GDM1 (cell line): ENCODE measurements around the gene CACNA1H.
"Not testable (repeated sequence)": the region's sequence is repeated elsewhere in the genome, so short reads cannot be mapped to it uniquely, and the experiment has no call there.

Experiments used
- DNase-seq: peaks from one replicate; lab custom pipeline; 2025; lab: John Stamatoyannopoulos, UW

The CACNA1H gene

DNA sequence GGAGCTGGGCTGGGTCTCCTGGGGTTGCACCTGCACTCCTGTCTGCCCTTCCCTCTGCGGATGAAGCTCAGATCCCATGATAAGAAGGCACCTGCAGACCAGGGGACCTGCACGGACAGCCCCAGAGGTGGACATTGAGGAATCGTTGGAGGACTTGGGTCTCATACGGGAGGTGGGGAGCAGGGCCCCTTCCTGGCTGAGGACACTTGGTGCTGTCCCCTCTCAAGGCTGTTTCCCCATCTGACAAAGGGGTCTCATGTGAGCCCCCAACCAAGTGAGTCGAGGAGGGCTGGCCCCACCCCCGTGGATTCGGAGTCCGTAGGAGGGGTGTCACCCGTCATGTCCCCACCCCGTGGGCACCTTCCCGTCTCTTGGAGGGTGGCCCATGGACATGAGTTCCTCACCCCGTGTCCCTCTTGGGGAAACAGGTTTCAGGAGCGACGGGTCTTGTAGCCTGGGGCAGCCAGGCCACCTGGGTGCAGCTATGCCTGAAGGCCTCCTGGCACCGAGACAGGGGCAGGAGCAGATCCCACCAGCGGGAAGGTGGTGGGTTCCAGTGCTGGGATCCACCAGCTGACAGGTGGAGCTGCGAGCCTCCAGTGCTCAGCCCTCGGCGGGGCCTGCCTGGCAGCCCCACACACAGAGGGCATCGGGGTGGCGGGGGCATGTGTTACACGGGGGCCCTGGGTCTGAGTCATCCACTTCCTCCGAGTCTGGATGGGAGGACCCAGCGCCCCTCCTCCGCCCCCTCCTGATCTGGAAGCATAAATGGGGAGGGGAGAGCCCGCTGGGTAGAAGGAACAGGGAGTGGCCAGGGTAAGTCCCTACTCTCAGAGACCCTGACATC lies 102.6 kb downstream of the CACNA1H start, which contains the start of gene TPSD1:
TPSD1 (plus strand) TSS at position 794 of the 847 bp plus-strand sequence. CDS start 212 bp downstream, outside the sequence.
- not testable (repeated sequence) for DNase-seq

DNA sequence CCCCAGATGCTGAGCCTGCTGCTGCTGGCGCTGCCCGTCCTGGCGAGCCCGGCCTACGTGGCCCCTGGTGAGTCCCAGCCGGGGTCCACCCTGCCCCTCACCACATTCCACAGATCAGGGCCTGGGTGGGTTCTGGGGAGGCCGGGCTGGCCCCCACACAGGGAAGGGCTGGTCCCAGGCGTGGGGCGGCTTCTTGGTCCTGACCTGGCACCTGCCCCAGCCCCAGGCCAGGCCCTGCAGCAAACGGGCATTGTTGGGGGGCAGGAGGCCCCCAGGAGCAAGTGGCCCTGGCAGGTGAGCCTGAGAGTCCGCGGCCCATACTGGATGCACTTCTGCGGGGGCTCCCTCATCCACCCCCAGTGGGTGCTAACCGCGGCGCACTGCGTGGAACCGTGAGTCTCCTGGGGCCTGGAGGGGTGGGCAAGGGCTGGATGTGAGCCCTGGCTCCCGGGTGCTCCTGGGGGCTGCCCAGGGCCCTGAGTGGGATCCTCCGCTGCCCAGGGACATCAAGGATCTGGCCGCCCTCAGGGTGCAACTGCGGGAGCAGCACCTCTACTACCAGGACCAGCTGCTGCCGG lies 103.5 kb downstream of the CACNA1H start:
- DNase-seq: not testable (repeated sequence)

GRCh38 chr16:1256874-1257322 lies 104.0 kb downstream of the CACNA1H start:
- no peak for DNase-seq

DNA sequence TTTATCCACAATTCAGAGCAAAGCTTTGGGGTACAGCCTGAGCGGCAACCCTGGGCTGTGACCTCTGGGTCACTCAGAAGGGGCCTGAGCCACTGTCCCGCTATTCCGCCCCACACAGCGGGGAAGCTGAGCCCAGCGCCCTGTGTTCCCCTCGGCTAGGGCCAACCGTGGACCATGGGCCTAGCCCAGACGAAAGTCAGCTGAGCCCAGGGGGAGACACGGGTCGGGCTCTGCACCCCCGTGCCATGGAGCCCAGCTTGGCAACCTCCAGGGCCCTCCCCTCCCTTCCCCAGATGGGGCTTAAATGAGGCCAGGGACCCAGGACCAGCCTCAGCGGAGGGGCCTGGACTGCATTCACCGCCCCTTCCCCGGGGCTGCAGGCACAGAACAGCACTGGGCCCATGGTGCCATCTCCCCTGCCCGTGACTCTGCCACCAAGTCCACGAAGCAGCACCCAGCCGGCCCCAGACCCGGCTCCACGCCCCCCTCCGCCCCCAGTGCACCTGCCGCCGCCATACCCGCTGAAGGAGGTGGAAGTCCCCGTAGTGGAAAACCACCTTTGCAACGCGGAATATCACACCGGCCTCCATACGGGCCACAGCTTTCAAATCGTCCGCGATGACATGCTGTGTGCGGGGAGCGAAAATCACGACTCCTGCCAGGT lies 104.8 kb downstream of the CACNA1H start:
- DNase-seq: no peak

- DNase-seq: no peak
These were observed 105.3 kb downstream of the CACNA1H start for GRCh38 chr16:1258225-1258600.

DNA sequence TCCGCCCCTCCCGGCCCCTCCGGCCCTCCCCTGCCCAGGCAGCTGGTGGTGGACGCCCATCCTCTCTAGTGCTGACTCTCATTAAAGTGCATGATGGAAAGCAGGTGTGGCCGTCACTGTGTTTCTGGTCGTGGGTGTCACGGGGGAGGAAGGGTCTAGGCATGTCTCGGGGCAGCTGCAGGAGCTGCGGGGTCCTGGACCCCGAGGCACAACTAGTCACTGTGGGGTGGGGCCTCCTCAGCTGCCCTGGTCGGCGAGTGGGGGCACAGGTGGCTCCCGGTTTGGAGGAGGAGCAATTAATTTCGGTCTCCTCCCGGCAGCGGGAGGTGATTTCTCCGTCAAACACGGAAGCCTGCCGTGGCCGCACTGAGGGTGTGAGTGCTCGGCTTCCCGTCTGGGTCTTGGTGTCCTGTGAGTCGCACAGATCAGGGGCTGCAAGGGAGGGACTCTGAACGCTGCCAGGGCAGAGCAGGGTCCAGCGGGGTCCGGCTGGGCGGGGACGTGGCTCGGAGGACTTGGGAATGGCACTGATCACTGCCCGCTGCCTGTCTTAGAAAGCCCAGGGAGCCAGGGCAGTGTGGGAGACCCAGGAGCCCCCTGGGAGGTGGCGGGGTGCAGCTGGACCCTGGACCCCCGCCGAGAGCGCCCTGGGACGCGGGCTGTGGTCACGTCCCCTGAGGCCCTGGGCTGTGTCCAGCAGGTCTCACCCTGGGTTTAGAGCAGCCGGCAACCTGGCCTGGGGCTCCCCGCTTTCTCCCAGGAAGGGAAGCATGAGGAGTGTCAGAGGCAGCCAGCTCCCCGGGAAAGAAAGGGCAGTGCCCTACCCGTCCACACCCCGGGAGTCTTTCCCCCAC lies 106.2 kb downstream of the CACNA1H start:
- DNase-seq: no peak

- DNase-seq: no peak
These were observed 106.8 kb downstream of the CACNA1H start for GRCh38 chr16:1259760-1260068.

- no peak for DNase-seq
These were observed 107.3 kb downstream of the CACNA1H start for GRCh38 chr16:1260101-1260680.

GRCh38 chr16:1261131-1261892 lies 108.4 kb downstream of the CACNA1H start:
- no peak for DNase-seq

GRCh38 chr16:1262210-1262845 lies 109.4 kb downstream of the CACNA1H start:
- DNase-seq: no peak

- no peak for DNase-seq
These were observed 109.9 kb downstream of the CACNA1H start for GRCh38 chr16:1262846-1263221.

DNA sequence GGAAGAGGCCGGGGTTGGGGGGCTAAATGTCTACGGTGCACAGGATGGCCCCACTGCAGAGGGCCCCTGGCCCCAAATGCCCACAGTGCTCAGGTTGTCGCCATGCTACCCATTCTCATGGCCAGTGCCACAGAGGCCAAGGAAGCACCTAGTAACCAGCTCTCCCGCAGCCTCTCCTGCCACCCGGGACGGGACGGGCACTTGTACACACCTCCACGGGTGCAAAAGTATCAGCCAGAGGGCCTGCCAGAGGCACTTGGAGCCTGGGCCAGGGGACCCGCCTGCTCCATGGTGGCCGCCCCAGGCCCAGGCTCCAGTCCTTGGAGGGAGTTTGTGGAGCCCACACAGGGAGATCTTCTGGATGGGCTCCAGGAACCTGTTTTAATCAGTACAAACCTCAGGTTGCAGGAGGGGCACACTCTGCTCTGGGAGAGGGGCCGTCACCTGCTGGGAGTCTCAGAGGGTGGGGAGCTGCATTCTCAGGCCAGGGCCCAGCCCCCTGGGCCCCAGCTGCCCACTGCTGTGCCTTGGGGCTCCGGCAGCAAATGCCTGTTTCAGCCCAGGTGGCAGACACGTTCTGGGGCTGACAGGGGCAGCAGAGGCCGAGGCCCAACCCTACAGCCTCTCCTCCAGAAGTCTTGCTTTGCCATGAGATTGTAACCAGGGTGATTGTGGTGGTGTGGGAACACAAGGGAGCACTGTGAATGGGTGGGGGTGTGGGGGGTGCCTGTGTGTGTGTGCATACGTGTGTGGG lies 110.9 kb downstream of the CACNA1H start:
- no peak for DNase-seq

DNA sequence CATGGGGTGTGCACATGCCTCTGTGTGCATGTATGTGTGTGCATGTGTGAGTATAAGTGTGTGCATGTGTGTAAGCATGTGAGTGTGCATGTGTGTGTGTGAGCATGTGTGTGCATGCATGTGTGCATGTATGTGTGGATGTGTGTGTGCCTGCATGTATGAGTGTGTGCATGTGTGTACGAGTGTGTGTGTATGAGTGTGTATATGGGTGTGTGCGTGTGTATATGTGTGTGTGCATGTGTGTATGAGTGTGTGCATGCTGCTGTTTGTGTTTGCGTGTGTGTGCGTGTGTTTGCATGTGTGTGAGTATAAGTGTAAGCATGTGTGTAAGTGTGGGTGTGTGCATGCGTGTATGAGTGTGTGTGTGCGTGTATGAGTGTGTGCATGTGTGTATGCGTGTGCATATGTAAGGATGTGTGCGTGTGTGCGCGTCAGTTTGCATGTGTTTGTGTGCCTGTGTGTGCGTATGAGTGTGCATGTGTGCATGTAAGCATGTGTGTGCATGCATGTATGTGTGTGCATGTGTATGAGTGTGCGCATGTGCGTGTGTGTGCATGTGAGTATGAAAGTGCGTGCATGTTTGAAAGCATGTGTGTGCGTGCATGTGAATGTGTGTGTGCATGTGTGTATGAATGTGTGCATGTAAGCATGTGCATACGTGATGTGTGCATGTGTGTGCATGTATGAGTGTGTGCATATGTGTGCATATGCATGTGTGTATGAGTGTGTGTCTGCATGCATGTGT lies 111.6 kb downstream of the CACNA1H start:
- DNase-seq: no peak

DNA sequence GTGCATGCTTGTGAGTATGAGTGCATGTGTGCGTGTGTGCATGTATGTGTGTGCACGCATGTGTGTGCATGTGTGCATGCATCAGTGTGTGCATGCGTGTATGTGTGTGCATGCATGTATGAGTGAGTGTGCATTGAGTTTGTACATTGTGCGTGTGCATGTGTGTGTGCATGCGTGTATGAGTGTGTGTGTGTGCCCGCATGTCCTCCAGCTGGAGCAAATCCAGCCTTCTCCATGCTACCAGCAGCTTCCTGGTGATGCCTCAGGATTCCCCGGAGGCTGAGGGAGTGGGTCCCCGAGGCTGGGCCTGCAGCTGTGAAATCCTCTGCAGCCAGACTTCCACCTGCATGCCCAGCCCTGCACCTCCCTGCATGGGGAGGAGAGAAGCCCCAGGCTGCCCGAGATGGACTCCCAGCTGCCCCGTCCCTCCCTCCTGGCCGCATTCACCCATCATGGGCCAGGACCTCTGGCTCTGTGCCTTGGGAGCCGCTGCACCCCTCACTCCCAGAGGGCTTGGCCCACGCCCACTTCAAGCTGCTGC lies 112.3 kb downstream of the CACNA1H start:
- DNase-seq: no peak

GRCh38 chr16:1265826-1266225 lies 112.9 kb downstream of the CACNA1H start:
- no peak for DNase-seq

DNA sequence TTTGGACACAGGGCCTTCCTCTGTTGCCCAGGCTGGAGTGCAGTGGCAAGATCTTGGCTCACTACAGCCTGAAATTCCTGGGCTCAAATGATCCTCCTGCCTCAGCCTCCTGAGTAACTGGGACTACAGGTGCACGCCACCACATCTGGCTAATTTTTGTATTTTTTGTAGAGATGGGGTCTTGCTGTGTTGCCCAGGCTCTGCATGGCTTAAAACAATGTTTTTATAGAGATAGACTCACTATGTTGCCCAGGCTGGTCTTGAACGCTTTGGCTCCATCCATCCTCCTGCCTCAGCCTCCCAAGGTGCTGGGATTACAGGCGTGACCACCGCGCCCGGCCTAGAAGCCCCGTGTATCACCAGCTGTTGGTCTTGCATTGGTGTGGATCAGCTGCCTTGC lies 116.5 kb downstream of the CACNA1H start:
- not testable (repeated sequence) for DNase-seq

DNA sequence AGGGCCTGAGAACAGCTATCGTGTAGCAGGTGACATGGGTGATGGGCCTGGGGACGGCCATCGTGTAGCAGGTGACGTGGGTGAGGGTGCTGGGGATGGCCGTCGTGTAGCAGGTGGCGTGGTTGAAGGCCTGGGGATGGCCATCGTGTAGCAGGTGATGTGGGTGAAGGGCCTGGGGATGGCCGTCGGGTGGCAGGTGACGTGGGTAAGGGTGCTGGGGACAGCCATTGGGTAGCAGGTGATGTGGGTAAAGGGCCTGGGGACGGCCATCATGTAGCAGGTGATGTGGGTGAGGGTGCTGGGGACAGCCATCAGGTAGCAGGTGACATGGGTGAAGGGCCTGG lies 118.4 kb downstream of the CACNA1H start:
- no peak for DNase-seq
